HepG2 (cell line): ENCODE results near the gene ASZ1. TPM values are rescaled to one million over a fixed set of nuclear protein-coding genes. Genes with fewer than 3 reads are reported as not detected.

Source experiments
- ATAC-seq: fragments of 200-7000 bp; cut with Tn5 transposase; 3 replicates; pipeline ENCODE4 v1.9.1; 2020; ENCODE audit warnings: mild to moderate bottlenecking, moderate library complexity
- BruUV-seq: library from RNA; stranded (reverse); fragments of 400-500 nt; replicated peaks from 2 replicates; lab custom pipeline; 2021; lab: Mats Ljungman, UMichigan
- CTCF ChIA-PET: fragments of 300-600 bp; formaldehyde crosslinking; extraction: SDS; loops from one replicate; lab custom pipeline; 2021; ENCODE audit warnings: low total read pairs, inconsistent platforms, low intra/inter-chr PET ratio; lab: Yijun Ruan, JAX
- POLR2A ChIA-PET: fragments of 350-600 bp; sonication (Branson Sonifier 250); formaldehyde crosslinking; loops from one replicate; lab custom pipeline; 2020; ENCODE audit warnings: antibody characterized with exemption, inconsistent platforms; lab: Yijun Ruan, JAX
- DNase-seq: peaks from one replicate; pipeline ENCODE4 v3.0.0-alpha.2; 2015; ENCODE audit warnings: low spot score
- FAIRE-seq: peaks from 3 replicates; lab custom pipeline; 2011; peaks lifted over from hg19 to GRCh38; lab: Jason Lieb, UNC
- H2AFZ ChIP-seq: one replicate; pipeline ENCODE4 v1.6.1; 2011; ENCODE audit warnings: low read length, inconsistent platforms
- H3K27ac ChIP-seq: fragments of 300-600 bp; 3 replicates; pipeline ENCODE4 v1.8.0; 2011; ENCODE audit warnings: mixed run types, mild to moderate bottlenecking, mixed read lengths, low read length, inconsistent platforms; ENCODE audit not compliant: insufficient read depth; ENCODE audit errors: extremely low read length
- H3K27me3 ChIP-seq, 2 experiments: fragments of 200-600 bp in 1 of 2; 2 replicates in 1 of 2; 3 replicates in 1 of 2; pipeline versions ENCODE4 v1.6.0 to v1.8.0; 2011; ENCODE audit warnings: low read length in 2 of 2, mild to moderate bottlenecking in 2 of 2, moderate library complexity in 2 of 2, inconsistent platforms in 1 of 2; ENCODE audit not compliant: insufficient read depth in 2 of 2, control insufficient read depth in 1 of 2
- H3K36me3 ChIP-seq, 2 experiments: fragments of 200-600 bp in 1 of 2; replicated peaks in 1 of 2; 2 replicates in 1 of 2; 3 replicates in 1 of 2; pipeline versions ENCODE4 v1.5.1 to v1.8.0; 2011; ENCODE audit warnings: low read length in 2 of 2, inconsistent platforms in 1 of 2; ENCODE audit not compliant: insufficient read depth in 2 of 2, control insufficient read depth in 1 of 2
- H3K4me1 ChIP-seq: 2 replicates; pipeline ENCODE4 v1.5.1; 2012; ENCODE audit warnings: low read length, inconsistent platforms; ENCODE audit not compliant: insufficient read depth
- H3K4me2 ChIP-seq: 2 replicates; pipeline ENCODE4 v1.6.0; 2011; ENCODE audit warnings: low read depth, low read length, inconsistent platforms
- H3K4me3 ChIP-seq, 3 experiments: fragments of 200-600 bp in 1 of 3; sonication (generic), shearing (Covaris generic) in 1 of 3; replicated peaks in 1 of 3; 2 replicates each; pipeline ENCODE4 v1.5.1; 2011 to 2016; ENCODE audit warnings: low read length in 3 of 3, inconsistent platforms in 2 of 3, low read depth in 2 of 3, mild to moderate bottlenecking in 2 of 3, control low read depth in 1 of 3, mixed read lengths in 1 of 3; ENCODE audit not compliant: insufficient read depth in 1 of 3
- H3K79me2 ChIP-seq: one replicate; pipeline ENCODE4 v1.6.1; 2011; ENCODE audit warnings: low read length, inconsistent platforms; ENCODE audit not compliant: insufficient read depth
- H3K9ac ChIP-seq: 2 replicates; pipeline ENCODE4 v1.6.0; 2011; ENCODE audit warnings: mild to moderate bottlenecking, low read depth, low read length, inconsistent platforms; ENCODE audit not compliant: insufficient read depth
- H3K9me3 ChIP-seq: 2 replicates; pipeline ENCODE4 v1.5.1; 2012; ENCODE audit warnings: mild to moderate bottlenecking, low read length
- H4K20me1 ChIP-seq: 2 replicates; pipeline ENCODE4 v1.6.0; 2011; ENCODE audit warnings: inconsistent platforms, mild to moderate bottlenecking, low read length, moderate library complexity; ENCODE audit not compliant: insufficient read depth
- HOXD1 ChIP-seq: sonication (generic); formaldehyde crosslinking; IDR thresholded peaks from 2 replicates; pipeline ENCODE4 v1.5.0; 2020; ENCODE audit warnings: missing genetic modification reagents
- PHF21A ChIP-seq: sonication (generic); formaldehyde crosslinking; IDR thresholded peaks from 2 replicates; pipeline ENCODE4 v1.5.0; 2020; ENCODE audit warnings: mild to moderate bottlenecking, missing genetic modification reagents
- RFXANK ChIP-seq: IDR thresholded peaks from 2 replicates; pipeline ENCODE4 v1.6.1; 2016
- SPEN ChIP-seq: sonication (generic); formaldehyde crosslinking; IDR thresholded peaks from 2 replicates; pipeline ENCODE4 v1.5.1; 2020; ENCODE audit warnings: low read depth, mild to moderate bottlenecking, missing genetic modification reagents
- ZGPAT ChIP-seq: IDR thresholded peaks from 2 replicates; pipeline ENCODE4 v1.6.1; 2016; ENCODE audit warnings: mild to moderate bottlenecking
- WGBS: methylation state at CpG from one replicate; pipeline ENCODE4 v1.1.6; 2017; ENCODE audit warnings: low lambda C conversion rate; 5-methylcytosine and 5-hydroxymethylcytosine counted together
- in situ Hi-C: cut with HindIII; loops from 2 replicates; pipeline ENCODE4 v1.10.0; 2017; ENCODE audit warnings: low pct_unique_long_range_greater_than_20kb; ENCODE audit not compliant: extremely low pct_ligation_motif_present
- intact Hi-C: fragments of 100-400 bp; cut with micrococcal nuclease; formaldehyde crosslinking; loops from one replicate; pipeline ENCODE4 v1.10.0; 2022; ENCODE audit not compliant: unreplicated experiment
- polyA plus RNA-seq, 8 experiments: library from polyadenylated mRNA; depleted of rRNA in 3 of 8; stranded (reverse) in 7 of 8; unstranded in 1 of 8; fragments of >200 nt; fragmentation: Illumina TruSeq in 4 of 8; extraction: Trizol in 4 of 8; gene quantifications; 2 replicates each; pipeline versions ENCODE4 v1.2.1 to v1.2.3, GENCODE V29; 2011 to 2016; ENCODE audit warnings: low read depth in 4 of 8, missing spikeins in 1 of 8, mixed read lengths in 1 of 8; ENCODE audit not compliant: insufficient read depth in 1 of 8
- total RNA-seq, 5 experiments: library from RNA; depleted of rRNA; stranded (reverse); fragments of >200 nt; fragmentation: Illumina TruSeq; extraction: Trizol; gene quantifications; 2 replicates each; pipeline ENCODE4 v1.2.3, GENCODE V29; 2016; ENCODE audit warnings: low read depth in 1 of 5
- TF ChIP-seq, protein P1 (sequence below): sonication (generic); formaldehyde crosslinking; IDR thresholded peaks from 2 replicates; pipeline ENCODE4 v1.8.0; 2022; ENCODE audit warnings: mild to moderate bottlenecking, missing genetic modification reagents, moderate library complexity
- TF ChIP-seq, protein P2 (sequence below): sonication (generic); formaldehyde crosslinking; conservative IDR thresholded peaks from 2 replicates; pipeline ENCODE4 v1.8.0; 2022; ENCODE audit warnings: mild to moderate bottlenecking, moderate library complexity, missing genetic modification reagents
- TF ChIP-seq, protein P3 (sequence below): IDR thresholded peaks from 2 replicates; pipeline ENCODE4 v1.6.1; 2016; ENCODE audit warnings: missing compliant biosample characterization, missing genetic modification reagents, borderline replicate concordance

ASZ1 gene
- total and polyA plus RNA-seq, 2 of the 13 experiments (the other 11 are each of a cell fraction or from before 2014, with no cell fraction given): not detected

DNA sequence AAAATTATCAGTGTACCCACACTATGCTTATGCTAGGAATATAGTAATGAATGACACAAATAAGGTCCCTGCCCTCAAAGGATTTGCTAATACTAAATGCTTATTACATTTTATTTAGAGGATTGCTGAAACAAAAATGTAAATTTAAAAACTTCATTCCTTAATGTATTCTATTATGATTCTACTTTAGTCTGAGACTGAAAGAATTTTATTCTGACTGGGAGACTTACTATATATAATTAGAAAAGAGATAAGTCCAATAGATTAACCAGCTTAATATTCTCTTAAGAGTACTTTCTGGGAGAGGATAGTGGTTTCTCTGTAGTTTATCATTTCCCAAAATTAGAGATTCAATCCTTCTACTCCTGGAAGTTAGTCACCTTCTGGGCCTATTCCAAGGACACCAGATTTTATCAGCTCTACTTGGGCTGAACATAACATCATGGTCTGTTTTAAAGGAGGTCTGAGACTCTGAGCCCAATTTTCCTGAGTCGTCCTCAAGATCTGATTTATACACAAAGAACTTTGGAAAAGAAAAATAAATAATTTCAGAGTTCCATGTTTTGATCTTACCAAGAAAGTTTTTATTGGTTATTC, 41.1 kb downstream of the ASZ1 start:
- POLR2A ChIA-PET: no interaction called here
- Histone ChIP-seq H4K20me1 (no peaks in the 10 kb centered on the region), H2AFZ (no peak overlapping the region), H3K9ac (no peak overlapping the region), H3K27me3 (no peaks in the 10 kb centered on the region; a peak in 1 of 5 replicates), H3K27ac (no peak overlapping the region), H3K79me2 (no peaks in the 10 kb centered on the region), H3K4me1 (no peaks in the 10 kb centered on the region), H3K36me3 (no peaks in the 10 kb centered on the region), H3K4me2 (no peak overlapping the region), H3K4me3 (no peak overlapping the region), H3K9me3 (no peaks in the 10 kb centered on the region)
- intact Hi-C loops: no loop called here
- CTCF ChIA-PET: no interaction called here
- in situ Hi-C loops: no loop called here
- no peak for DNase-seq
- no peak for ATAC-seq
- no TSS peak for BruUV-seq
- WGBS: 3% methylated on average over 1 of the region's 1 CpG
- no peak for TF ChIP-seq ZGPAT (CRISPR knock-in tag)
- TF ChIP-seq PHF21A (CRISPR knock-in tag): no peak
- no peak for FAIRE-seq

DNA sequence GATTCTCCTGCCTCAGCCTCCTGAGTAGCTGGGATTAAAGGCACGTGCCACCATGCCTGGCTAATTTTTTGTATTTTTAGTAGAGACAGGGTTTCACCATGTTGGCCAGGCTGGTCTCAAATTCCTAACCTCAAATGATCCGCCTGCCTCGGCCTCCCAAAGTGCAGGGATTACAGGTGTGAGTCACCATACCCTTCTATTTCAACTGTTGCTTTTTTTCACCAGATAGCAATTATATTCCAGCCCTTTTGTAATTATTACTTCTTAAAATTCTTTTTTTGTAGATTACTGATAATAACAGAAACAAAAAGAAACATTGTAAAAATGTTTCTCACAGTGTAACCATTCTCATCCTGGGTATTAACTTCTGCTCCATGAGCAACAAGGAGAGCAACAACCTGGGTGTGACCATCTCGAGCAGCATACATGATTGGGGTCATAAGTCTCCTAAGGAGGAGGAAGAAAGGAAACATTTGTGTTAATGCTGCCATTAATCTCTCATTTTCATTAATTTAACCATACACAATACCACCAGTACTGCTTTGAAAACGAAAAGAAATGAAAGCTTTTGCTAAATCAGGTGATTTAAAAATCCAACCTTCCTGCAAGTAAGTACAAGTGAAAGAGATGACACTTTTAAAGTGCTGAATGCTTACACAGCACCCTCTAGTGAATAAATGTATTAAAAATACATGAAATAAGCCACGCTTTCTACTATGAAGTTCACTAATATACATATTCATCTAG, 41.8 kb downstream of the ASZ1 start:
- FAIRE-seq: no peak
- in situ Hi-C loops: no loop called here
- no peaks in the 10 kb centered on the region for H3K36me3 ChIP-seq
- no peak overlapping the region for H3K27ac ChIP-seq
- no peak overlapping the region for H3K9ac ChIP-seq
- no peaks in the 10 kb centered on the region for H4K20me1 ChIP-seq
- no peak for DNase-seq
- no peak overlapping the region for H3K4me2 ChIP-seq
- H3K9me3 ChIP-seq: no peaks in the 10 kb centered on the region
- ATAC-seq: peak; percentile 56; the same call in 2 of the 3 replicates
- no TSS peak for BruUV-seq
- ChIA-PET CTCF (no interaction called here), POLR2A (no interaction called here)
- no peaks in the 10 kb centered on the region; a peak in 1 of 5 replicates for H3K27me3 ChIP-seq
- no peak overlapping the region for H2AFZ ChIP-seq
- intact Hi-C loops: loop anchor here (2.0 kb wide), 1 partner anchor 173 kb away; no protein-coding TSS in a partner anchor
- H3K4me3 ChIP-seq: no peak overlapping the region
- 4% methylated on average over 6 of the region's 6 CpGs for WGBS
- H3K79me2 ChIP-seq: no peaks in the 10 kb centered on the region
- H3K4me1 ChIP-seq: no peaks in the 10 kb centered on the region
- TF ChIP-seq, protein P1, sequence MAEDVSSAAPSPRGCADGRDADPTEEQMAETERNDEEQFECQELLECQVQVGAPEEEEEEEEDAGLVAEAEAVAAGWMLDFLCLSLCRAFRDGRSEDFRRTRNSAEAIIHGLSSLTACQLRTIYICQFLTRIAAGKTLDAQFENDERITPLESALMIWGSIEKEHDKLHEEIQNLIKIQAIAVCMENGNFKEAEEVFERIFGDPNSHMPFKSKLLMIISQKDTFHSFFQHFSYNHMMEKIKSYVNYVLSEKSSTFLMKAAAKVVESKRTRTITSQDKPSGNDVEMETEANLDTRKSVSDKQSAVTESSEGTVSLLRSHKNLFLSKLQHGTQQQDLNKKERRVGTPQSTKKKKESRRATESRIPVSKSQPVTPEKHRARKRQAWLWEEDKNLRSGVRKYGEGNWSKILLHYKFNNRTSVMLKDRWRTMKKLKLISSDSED: no peak
- TF ChIP-seq, protein P2, sequence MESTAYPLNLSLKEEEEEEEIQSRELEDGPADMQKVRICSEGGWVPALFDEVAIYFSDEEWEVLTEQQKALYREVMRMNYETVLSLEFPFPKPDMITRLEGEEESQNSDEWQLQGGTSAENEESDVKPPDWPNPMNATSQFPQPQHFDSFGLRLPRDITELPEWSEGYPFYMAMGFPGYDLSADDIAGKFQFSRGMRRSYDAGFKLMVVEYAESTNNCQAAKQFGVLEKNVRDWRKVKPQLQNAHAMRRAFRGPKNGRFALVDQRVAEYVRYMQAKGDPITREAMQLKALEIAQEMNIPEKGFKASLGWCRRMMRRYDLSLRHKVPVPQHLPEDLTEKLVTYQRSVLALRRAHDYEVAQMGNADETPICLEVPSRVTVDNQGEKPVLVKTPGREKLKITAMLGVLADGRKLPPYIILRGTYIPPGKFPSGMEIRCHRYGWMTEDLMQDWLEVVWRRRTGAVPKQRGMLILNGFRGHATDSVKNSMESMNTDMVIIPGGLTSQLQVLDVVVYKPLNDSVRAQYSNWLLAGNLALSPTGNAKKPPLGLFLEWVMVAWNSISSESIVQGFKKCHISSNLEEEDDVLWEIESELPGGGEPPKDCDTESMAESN (CRISPR knock-in tag): no peak
- TF ChIP-seq, protein P3, sequence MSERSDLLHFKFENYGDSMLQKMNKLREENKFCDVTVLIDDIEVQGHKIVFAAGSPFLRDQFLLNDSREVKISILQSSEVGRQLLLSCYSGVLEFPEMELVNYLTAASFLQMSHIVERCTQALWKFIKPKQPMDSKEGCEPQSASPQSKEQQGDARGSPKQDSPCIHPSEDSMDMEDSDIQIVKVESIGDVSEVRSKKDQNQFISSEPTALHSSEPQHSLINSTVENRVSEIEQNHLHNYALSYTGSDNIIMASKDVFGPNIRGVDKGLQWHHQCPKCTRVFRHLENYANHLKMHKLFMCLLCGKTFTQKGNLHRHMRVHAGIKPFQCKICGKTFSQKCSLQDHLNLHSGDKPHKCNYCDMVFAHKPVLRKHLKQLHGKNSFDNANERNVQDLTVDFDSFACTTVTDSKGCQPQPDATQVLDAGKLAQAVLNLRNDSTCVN (CRISPR knock-in tag): no peak
- TF ChIP-seq RFXANK (CRISPR knock-in tag) (no peak), SPEN (CRISPR knock-in tag) (no peak), HOXD1 (CRISPR knock-in tag) (no peak)
